HG02588 (cell line): ENCODE measurements around the gene RBM23.

Experiments used
- ATAC-seq: cut with Tn5 transposase; IDR thresholded peaks from one replicate; pipeline ENCODE4 v1.9.1; 2021; ENCODE audit warnings: mild to moderate bottlenecking, moderate library complexity; ENCODE audit not compliant: unreplicated experiment

RBM23 gene

GRCh38 chr14:22887260-22887989 lies 31.5 kb downstream of the RBM23 start:
- peak; percentile 38 for ATAC-seq

GRCh38 chr14:22886500-22887259 lies 32.3 kb downstream of the RBM23 start:
- ATAC-seq: peak; percentile 54

GRCh38 chr14:22885975-22886374 lies 33.0 kb downstream of the RBM23 start:
- no peak for ATAC-seq

- no peak for ATAC-seq
Observed at GRCh38 chr14:22884738-22885523, 34.0 kb downstream of the RBM23 start.

GRCh38 chr14:22884076-22884737 lies 34.7 kb downstream of the RBM23 start:
- no peak for ATAC-seq

GRCh38 chr14:22883173-22883976 lies 35.6 kb downstream of the RBM23 start, which contains the start of gene REM2:
REM2 (plus strand) TSS chr14:22883222; CDS start chr14:22883288, 66 bp downstream.
- ATAC-seq: no peak

GRCh38 chr14:22882529-22883172 lies 36.3 kb downstream of the RBM23 start:
- ATAC-seq: no peak

GRCh38 chr14:22882064-22882463 lies 36.9 kb downstream of the RBM23 start:
- no peak for ATAC-seq

- ATAC-seq: no peak
Observed at GRCh38 chr14:22878271-22879246, 40.4 kb downstream of the RBM23 start.

- ATAC-seq: no peak
Observed at GRCh38 chr14:22877000-22877501, 41.9 kb downstream of the RBM23 start.

- ATAC-seq: no peak
Observed at GRCh38 chr14:22875748-22876319, 43.1 kb downstream of the RBM23 start.

GRCh38 chr14:22875003-22875747 lies 43.8 kb downstream of the RBM23 start:
- no peak for ATAC-seq

GRCh38 chr14:22872833-22873520 lies 46.0 kb downstream of the RBM23 start:
- no peak for ATAC-seq

- ATAC-seq: peak; percentile 21
Observed at GRCh38 chr14:22872033-22872832, 46.7 kb downstream of the RBM23 start.

- peak; percentile 86 for ATAC-seq
Observed at GRCh38 chr14:22871224-22872032, 47.5 kb downstream of the RBM23 start, which contains the start of gene LRP10. LRP10 (plus strand) TSS chr14:22871740; CDS start chr14:22872304, 564 bp downstream.
